ENCODE results near the gene SLC27A5. TPM values are rescaled to one million over a fixed set of nuclear protein-coding genes. Genes with fewer than 3 reads are reported as not detected.

SLC27A5 gene
- total RNA-seq, 1 donor from 2014 or later, result 14.8 TPM

DNA sequence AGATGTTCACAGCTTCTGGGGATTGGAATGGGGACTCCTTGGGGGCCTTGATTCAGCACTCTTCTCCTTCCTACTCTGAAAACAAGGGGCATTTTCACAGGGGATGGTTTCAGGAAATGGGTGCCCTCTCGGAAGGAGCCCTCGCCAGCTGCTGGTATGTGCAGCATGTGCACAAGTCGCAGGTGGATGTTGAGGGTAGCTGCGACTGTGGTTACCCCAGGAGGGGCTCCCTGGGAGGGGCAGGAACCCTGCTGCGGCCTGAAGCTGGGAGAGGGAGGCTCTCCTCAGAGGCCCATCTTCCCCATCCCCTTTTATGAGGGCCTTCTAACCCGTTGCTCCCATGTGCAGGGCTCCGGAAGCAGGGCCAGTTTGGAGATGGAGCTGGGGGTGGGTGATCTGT is 29.4 kb downstream of the SLC27A5 start:
- TF ChIP-seq, protein P1, sequence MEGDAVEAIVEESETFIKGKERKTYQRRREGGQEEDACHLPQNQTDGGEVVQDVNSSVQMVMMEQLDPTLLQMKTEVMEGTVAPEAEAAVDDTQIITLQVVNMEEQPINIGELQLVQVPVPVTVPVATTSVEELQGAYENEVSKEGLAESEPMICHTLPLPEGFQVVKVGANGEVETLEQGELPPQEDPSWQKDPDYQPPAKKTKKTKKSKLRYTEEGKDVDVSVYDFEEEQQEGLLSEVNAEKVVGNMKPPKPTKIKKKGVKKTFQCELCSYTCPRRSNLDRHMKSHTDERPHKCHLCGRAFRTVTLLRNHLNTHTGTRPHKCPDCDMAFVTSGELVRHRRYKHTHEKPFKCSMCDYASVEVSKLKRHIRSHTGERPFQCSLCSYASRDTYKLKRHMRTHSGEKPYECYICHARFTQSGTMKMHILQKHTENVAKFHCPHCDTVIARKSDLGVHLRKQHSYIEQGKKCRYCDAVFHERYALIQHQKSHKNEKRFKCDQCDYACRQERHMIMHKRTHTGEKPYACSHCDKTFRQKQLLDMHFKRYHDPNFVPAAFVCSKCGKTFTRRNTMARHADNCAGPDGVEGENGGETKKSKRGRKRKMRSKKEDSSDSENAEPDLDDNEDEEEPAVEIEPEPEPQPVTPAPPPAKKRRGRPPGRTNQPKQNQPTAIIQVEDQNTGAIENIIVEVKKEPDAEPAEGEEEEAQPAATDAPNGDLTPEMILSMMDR (conservative IDR thresholded peaks at IDR 0.05; ENCODE audit: low read depth, low read length), result no peak
- no peak for DNase-seq (ENCODE audit: low read depth)
- H3K4me3 ChIP-seq (ENCODE audit: low read depth, low read length), result no peak overlapping the region

DNA sequence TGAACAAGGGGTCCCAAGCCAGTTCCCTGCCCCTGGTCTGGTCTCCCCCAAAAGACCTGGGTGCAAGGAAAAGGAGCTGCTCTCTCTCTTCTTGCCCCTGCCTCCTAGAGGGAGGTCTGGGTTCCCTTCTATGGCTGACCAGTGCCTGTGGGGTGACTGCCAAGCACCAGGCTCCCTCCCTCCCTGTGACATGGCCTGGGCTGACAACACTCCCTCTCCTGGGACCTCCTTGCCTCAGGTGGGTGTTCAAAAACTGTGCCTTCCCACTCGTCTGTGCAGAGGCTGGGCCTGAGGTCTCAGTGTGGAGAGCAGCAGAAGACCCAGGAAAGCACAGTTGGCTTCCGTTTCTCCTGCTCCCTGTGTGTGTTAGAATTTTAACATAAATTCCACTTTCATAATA is 31.0 kb downstream of the SLC27A5 start:
- DNase-seq (ENCODE audit: low read depth), result no peak
- no peak overlapping the region for H3K4me3 ChIP-seq (ENCODE audit: low read depth, low read length)

DNA sequence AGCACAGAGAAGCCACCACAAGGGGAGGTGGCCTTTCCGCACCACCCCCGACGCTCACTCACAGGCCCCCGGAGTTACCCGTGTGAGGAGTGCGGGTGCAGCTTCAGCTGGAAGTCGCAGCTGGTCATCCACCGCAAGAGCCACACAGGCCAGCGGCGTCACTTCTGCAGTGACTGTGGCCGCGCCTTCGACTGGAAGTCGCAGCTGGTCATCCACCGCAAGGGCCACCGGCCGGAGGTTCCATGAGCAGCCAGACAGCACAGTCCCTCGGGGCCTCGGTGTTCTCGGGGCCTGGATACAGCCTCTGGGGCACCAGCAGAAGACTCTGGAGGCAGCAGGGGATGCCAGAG is 31.3 kb downstream of the SLC27A5 start:
- no peak overlapping the region for H3K4me3 ChIP-seq (ENCODE audit: low read depth, low read length)
- DNase-seq (ENCODE audit: low read depth), result no peak
- TF ChIP-seq, protein P1 (conservative IDR thresholded peaks at IDR 0.05; ENCODE audit: low read depth, low read length), result no peak

More for the DNA sequence above, 31.0 kb downstream of the SLC27A5 start:
- TF ChIP-seq, protein P1 (conservative IDR thresholded peaks at IDR 0.05; ENCODE audit: low read depth, low read length), result no peak

DNA sequence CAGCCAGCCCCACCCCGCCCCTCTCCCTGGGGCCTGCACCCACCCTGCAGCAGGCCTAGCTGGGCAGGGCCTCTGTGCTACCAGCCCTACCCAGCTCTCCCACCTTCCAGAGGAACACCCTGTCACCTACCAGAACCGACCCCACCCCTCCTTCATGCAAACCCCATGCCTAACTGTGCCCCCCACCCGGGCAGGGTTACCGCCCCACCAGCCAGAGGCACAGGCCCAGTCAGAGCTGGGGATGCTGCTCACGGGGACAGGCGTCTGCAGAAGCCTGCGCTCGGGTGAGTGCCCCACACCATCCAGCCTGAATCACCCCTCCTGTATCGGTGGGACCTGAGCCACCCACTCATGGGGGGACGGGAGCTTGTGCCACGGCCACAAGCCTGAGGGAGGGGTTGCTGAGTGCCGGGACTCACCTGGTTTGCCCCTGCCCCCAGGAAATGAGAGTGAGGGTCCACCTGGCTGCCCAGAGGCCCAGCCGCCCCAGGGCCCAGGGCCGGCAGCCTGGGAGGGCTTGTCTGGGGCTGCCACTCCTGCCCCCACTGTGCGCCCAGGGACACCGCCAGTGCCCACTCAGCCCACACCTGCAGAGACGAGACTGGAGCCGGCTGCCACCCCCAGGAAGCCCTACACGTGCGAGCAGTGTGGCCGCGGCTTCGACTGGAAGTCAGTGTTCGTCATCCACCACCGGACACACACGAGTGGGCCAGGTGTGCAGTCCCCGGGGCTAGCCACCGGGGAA is 31.9 kb downstream of the SLC27A5 start:
- DNase-seq (ENCODE audit: low read depth), result no peak
- TF ChIP-seq, protein P1 (conservative IDR thresholded peaks at IDR 0.05; ENCODE audit: low read depth, low read length), result no peak
- no peak overlapping the region for H3K4me3 ChIP-seq (ENCODE audit: low read depth, low read length)

DNA sequence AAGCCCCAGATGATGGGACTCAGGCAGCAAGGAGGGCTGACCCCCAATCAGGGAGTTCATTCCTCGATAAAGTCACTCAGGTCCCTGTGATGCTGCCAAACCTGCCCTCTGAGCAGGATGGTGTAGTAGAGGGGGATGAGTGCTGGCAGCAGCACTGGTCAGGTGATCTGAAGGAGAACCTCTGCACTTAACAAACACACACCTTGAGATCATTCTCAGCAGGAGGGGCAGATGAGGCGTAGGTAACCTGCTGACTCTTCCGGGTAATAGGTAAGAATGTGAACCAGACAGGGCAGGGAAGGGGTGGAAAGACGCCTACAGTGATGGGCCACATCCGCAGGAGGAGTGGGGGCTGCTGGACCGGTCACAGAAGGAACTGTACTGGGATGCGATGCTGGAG is 32.5 kb downstream of the SLC27A5 start:
- TF ChIP-seq, protein P1 (conservative IDR thresholded peaks at IDR 0.05; ENCODE audit: low read depth, low read length), result no peak
- no peak for DNase-seq (ENCODE audit: low read depth)
- H3K4me3 ChIP-seq (ENCODE audit: low read depth, low read length), result no peak overlapping the region

DNA sequence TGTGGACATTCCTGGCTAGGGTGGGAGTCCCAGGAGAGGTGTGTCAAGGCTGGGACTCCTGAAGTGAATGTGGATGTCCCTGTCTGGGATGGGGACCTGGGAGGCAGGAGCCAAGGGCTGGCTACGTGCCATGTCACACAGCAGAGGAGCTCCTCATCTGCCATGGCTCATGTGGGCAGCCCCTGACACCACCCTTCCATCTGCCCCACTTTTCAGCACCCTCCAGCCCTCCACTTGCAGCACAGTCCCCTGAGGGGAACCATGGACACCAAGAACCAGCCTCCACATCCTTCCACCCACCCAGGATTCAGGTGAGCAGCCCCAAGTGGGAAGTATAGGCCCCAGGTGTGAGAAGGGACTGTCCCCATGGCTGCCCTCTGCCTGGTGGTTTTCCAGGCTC is 33.9 kb downstream of the SLC27A5 start:
- TF ChIP-seq, protein P1 (conservative IDR thresholded peaks at IDR 0.05; ENCODE audit: low read depth, low read length), result no peak
- H3K4me3 ChIP-seq (ENCODE audit: low read depth, low read length), result no peak overlapping the region
- no peak for DNase-seq (ENCODE audit: low read depth)

DNA sequence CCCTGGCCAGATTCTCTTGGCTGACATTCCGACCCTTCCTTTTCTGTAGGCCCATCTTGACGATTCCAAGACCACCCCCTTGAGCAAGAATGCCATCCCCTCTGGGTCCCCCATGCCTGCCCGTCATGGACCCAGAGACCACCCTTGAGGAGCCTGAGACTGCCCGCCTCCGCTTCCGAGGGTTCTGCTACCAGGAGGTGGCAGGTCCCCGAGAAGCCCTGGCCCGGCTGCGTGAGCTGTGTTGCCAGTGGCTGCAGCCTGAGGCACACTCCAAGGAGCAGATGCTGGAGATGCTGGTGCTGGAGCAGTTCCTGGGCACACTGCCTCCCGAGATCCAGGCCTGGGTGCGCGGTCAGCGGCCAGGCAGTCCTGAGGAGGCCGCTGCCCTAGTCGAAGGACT is 34.7 kb downstream of the SLC27A5 start:
- H3K4me3 ChIP-seq (ENCODE audit: low read depth, low read length), result peak overlapping the region; percentile 88
- no peak for DNase-seq (ENCODE audit: low read depth)
- TF ChIP-seq, protein P1 (conservative IDR thresholded peaks at IDR 0.05; ENCODE audit: low read depth, low read length), result no peak
